ENCODE results near the gene NOXRED1.

- no peak for TF ChIP-seq CTCF (IDR thresholded peaks at IDR 0.05)
- no peak for TF ChIP-seq POLR2A (IDR thresholded peaks at IDR 0.05)
These were observed 54.0 kb downstream of the NOXRED1 start for GRCh38 chr14:77369285-77369684.

All from adrenal gland (tissue), 5 donors.